Activated CD4-positive, alpha-beta T cell treated with anti-CD3 and anti-CD28 coated beads, Interleukin-2, amount 10 ng/mL, durations not matched to agents 7 days and 5 days (primary cell): ENCODE data around the gene MKS1. TPM values are rescaled to one million over a fixed set of nuclear protein-coding genes. Genes with fewer than 3 reads are reported as not detected.
A peak's percentile ranks its signal among the peaks of the same experiment; 100 is the strongest.

Experiments
- CTCF ChIA-PET: fragments of 350-600 bp; sonication (Branson Sonifier 250); formaldehyde crosslinking; loops from one replicate; lab custom pipeline; 2021; ENCODE audit warnings: antibody characterized with exemption; lab: Charles Lee
- POLR2A ChIA-PET: fragments of 350-600 bp; sonication (Branson Sonifier 250); formaldehyde crosslinking; loops from one replicate; lab custom pipeline; 2021; ENCODE audit warnings: antibody characterized with exemption; lab: Charles Lee
- DNase-seq: peaks from one replicate; pipeline ENCODE4 v3.0.0-alpha.2; 2020
- H3K27ac Mint-ChIP-seq: one replicate; pipeline ENCODE4 v1.8.0; 2021; ENCODE audit warnings: mild to moderate bottlenecking, moderate library complexity, mixed read lengths
- H3K27me3 Mint-ChIP-seq: one replicate; pipeline ENCODE4 v1.8.0; 2021; ENCODE audit warnings: mixed read lengths
- H3K36me3 Mint-ChIP-seq: one replicate; pipeline ENCODE4 v1.8.0; 2021; ENCODE audit warnings: low read depth, mixed read lengths
- H3K4me1 Mint-ChIP-seq: one replicate; pipeline ENCODE4 v1.8.0; 2021; ENCODE audit warnings: mixed read lengths
- H3K4me3 Mint-ChIP-seq: one replicate; pipeline ENCODE4 v1.8.0; 2021; ENCODE audit warnings: mild to moderate bottlenecking, moderate library complexity, mixed read lengths
- H3K9me3 Mint-ChIP-seq: one replicate; pipeline ENCODE4 v1.8.0; 2021; ENCODE audit warnings: mixed read lengths
- total RNA-seq, 2 experiments: library from RNA; stranded (reverse); gene quantifications; one replicate each; pipeline ENCODE4 v1.2.3, GENCODE V29; 2021

MKS1 gene
- total RNA-seq, 2 experiments from 2014 or later = 17.6 to 18.5 TPM

- DNase-seq = no peak
- H3K27ac Mint-ChIP-seq = no peak overlapping the region
- POLR2A ChIA-PET = no interaction called here
- no peak overlapping the region for H3K4me3 Mint-ChIP-seq
- CTCF ChIA-PET = interaction anchor here (0.9 to 5.8 kb wide), 5 partner anchors 8 to 299 kb away, joined by 3 to 33 read pairs (median 3); no protein-coding TSS in a partner anchor
- H3K27me3 Mint-ChIP-seq = no peaks in the 10 kb centered on the region
- H3K36me3 Mint-ChIP-seq = peaks cover 2% of the 10 kb centered on the region
- no peaks in the 10 kb centered on the region for H3K9me3 Mint-ChIP-seq
- peaks cover 25% of the 10 kb centered on the region for H3K4me1 Mint-ChIP-seq
Observed at GRCh38 chr17:58215685-58216084, 3.4 kb downstream of the MKS1 start.

GRCh38 chr17:58210922-58211321, 8.1 kb downstream of the MKS1 start:
- Mint-ChIP-seq H3K4me3 (no peak overlapping the region), H3K4me1 (peaks cover 5% of the 10 kb centered on the region), H3K27ac (no peak overlapping the region), H3K36me3 (peaks cover 7% of the 10 kb centered on the region), H3K9me3 (no peaks in the 10 kb centered on the region), H3K27me3 (no peaks in the 10 kb centered on the region)
- ChIA-PET CTCF (interaction anchor here (0.6 to 5.8 kb wide), 5 partner anchors 10 to 1208 kb away, joined by 3 to 33 read pairs (median 3); partner anchors contain the start of gene LPO), POLR2A (no interaction called here)
- no peak for DNase-seq

- CTCF ChIA-PET = interaction anchor here (0.6 to 1.3 kb wide), 2 partner anchors 8 to 60 kb away, joined by 3 to 4 read pairs; no protein-coding TSS in a partner anchor
- POLR2A ChIA-PET = no interaction called here
- peaks cover 7% of the 10 kb centered on the region for H3K36me3 Mint-ChIP-seq
- H3K4me3 Mint-ChIP-seq = no peak overlapping the region
- no peaks in the 10 kb centered on the region for H3K9me3 Mint-ChIP-seq
- DNase-seq = no peak
- H3K27ac Mint-ChIP-seq = no peak overlapping the region
- peaks cover 5% of the 10 kb centered on the region for H3K4me1 Mint-ChIP-seq
- H3K27me3 Mint-ChIP-seq = no peaks in the 10 kb centered on the region
Observed at GRCh38 chr17:58208344-58208743, 10.7 kb downstream of the MKS1 start.

- CTCF ChIA-PET = interaction anchor here (1.3 kb wide), 1 partner anchor 9 kb away, joined by 3 read pairs; no protein-coding TSS in a partner anchor
- POLR2A ChIA-PET = no interaction called here
- Mint-ChIP-seq H3K36me3 (peaks cover 7% of the 10 kb centered on the region), H3K27ac (no peak overlapping the region), H3K4me1 (peaks cover 5% of the 10 kb centered on the region), H3K27me3 (no peaks in the 10 kb centered on the region), H3K4me3 (no peak overlapping the region), H3K9me3 (no peaks in the 10 kb centered on the region)
- no peak for DNase-seq
Observed at GRCh38 chr17:58207451-58207850, 11.6 kb downstream of the MKS1 start.

- H3K4me1 Mint-ChIP-seq = peaks cover 2% of the 10 kb centered on the region
- no peak for DNase-seq
- H3K27me3 Mint-ChIP-seq = no peaks in the 10 kb centered on the region
- H3K4me3 Mint-ChIP-seq = no peak overlapping the region
- no peaks in the 10 kb centered on the region for H3K9me3 Mint-ChIP-seq
- CTCF ChIA-PET = interaction anchor here (1.3 kb wide), 1 partner anchor 14 kb away, joined by 3 read pairs; no protein-coding TSS in a partner anchor
- POLR2A ChIA-PET = no interaction called here
- no peak overlapping the region for H3K27ac Mint-ChIP-seq
- H3K36me3 Mint-ChIP-seq = peaks cover 6% of the 10 kb centered on the region
Observed at GRCh38 chr17:58205936-58206335, 13.1 kb downstream of the MKS1 start.

GRCh38 chr17:58204796-58205195, 14.3 kb downstream of the MKS1 start:
- no peak for DNase-seq
- Mint-ChIP-seq H3K4me3 (no peak overlapping the region), H3K9me3 (no peaks in the 10 kb centered on the region), H3K27me3 (peaks cover 2% of the 10 kb centered on the region), H3K4me1 (no peaks in the 10 kb centered on the region), H3K36me3 (peaks cover 3% of the 10 kb centered on the region), H3K27ac (no peak overlapping the region)
- ChIA-PET CTCF (no interaction called here), POLR2A (no interaction called here)

- H3K4me1 Mint-ChIP-seq = no peaks in the 10 kb centered on the region
- H3K4me3 Mint-ChIP-seq = no peak overlapping the region
- H3K36me3 Mint-ChIP-seq = no peaks in the 10 kb centered on the region
- no peaks in the 10 kb centered on the region for H3K9me3 Mint-ChIP-seq
- H3K27me3 Mint-ChIP-seq = peaks cover 2% of the 10 kb centered on the region
- H3K27ac Mint-ChIP-seq = no peak overlapping the region
- ChIA-PET CTCF (interaction anchor here (5.7 kb wide), 1 partner anchor 11 kb away, joined by 33 read pairs; no protein-coding TSS in a partner anchor), POLR2A (no interaction called here)
- no peak for DNase-seq
Observed at GRCh38 chr17:58202859-58203258, 16.2 kb downstream of the MKS1 start.

- Mint-ChIP-seq H3K9me3 (no peaks in the 10 kb centered on the region), H3K27me3 (peaks cover 2% of the 10 kb centered on the region), H3K27ac (no peak overlapping the region), H3K4me3 (no peak overlapping the region), H3K4me1 (no peaks in the 10 kb centered on the region), H3K36me3 (no peaks in the 10 kb centered on the region)
- peak; percentile 57 for DNase-seq
- POLR2A ChIA-PET = interaction anchor here (0.6 kb wide), 1 partner anchor 95 kb away, joined by 3 read pairs; no protein-coding TSS in a partner anchor
- CTCF ChIA-PET = interaction anchor here (0.7 to 5.7 kb wide), 14 partner anchors 9 to 805 kb away, joined by 3 to 33 read pairs (median 3); partner anchors contain the start of genes HSF5 and MKS1
Observed at GRCh38 chr17:58200024-58200633, 18.9 kb downstream of the MKS1 start.

- Mint-ChIP-seq H3K4me3 (no peak overlapping the region), H3K4me1 (no peaks in the 10 kb centered on the region)
- CTCF ChIA-PET = no interaction called here
Observed at GRCh38 chr17:58196610-58197009, 22.4 kb downstream of the MKS1 start.

GRCh38 chr17:58195518-58196123, 23.4 kb downstream of the MKS1 start:
- no peaks in the 10 kb centered on the region for H3K36me3 Mint-ChIP-seq

More at GRCh38 chr17:58196610-58197009, 22.4 kb downstream of the MKS1 start:
- H3K36me3 Mint-ChIP-seq = no peaks in the 10 kb centered on the region
- DNase-seq = no peak
- H3K27me3 Mint-ChIP-seq = peaks cover 2% of the 10 kb centered on the region
- H3K9me3 Mint-ChIP-seq = no peaks in the 10 kb centered on the region
- no peak overlapping the region for H3K27ac Mint-ChIP-seq
- POLR2A ChIA-PET = no interaction called here

GRCh38 chr17:58193641-58194255, 25.3 kb downstream of the MKS1 start:
- no peak overlapping the region for H3K4me3 Mint-ChIP-seq
- CTCF ChIA-PET = no interaction called here
- H3K9me3 Mint-ChIP-seq = no peaks in the 10 kb centered on the region
- H3K27ac Mint-ChIP-seq = no peak overlapping the region
- no peak for DNase-seq
- H3K36me3 Mint-ChIP-seq = no peaks in the 10 kb centered on the region
- no peaks in the 10 kb centered on the region for H3K4me1 Mint-ChIP-seq
- POLR2A ChIA-PET = no interaction called here
- no peaks in the 10 kb centered on the region for H3K27me3 Mint-ChIP-seq

More at GRCh38 chr17:58195518-58196123, 23.4 kb downstream of the MKS1 start:
- H3K4me3 Mint-ChIP-seq = no peak overlapping the region
- H3K27me3 Mint-ChIP-seq = peaks cover 2% of the 10 kb centered on the region
- DNase-seq = no peak
- H3K4me1 Mint-ChIP-seq = no peaks in the 10 kb centered on the region
- H3K9me3 Mint-ChIP-seq = no peaks in the 10 kb centered on the region
- CTCF ChIA-PET = no interaction called here
- POLR2A ChIA-PET = no interaction called here
- no peak overlapping the region for H3K27ac Mint-ChIP-seq

- CTCF ChIA-PET = interaction anchor here (1.1 kb wide), 2 partner anchors 24 to 198 kb away, joined by 3 read pairs; no protein-coding TSS in a partner anchor
- H3K27ac Mint-ChIP-seq = no peak within 1 kb of the TSS
- DNase-seq = no peak
- H3K36me3 Mint-ChIP-seq = no peaks in the 10 kb centered on the region
- H3K27me3 Mint-ChIP-seq = peaks cover 1% of the 10 kb centered on the region
- no peaks in the 10 kb centered on the region for H3K9me3 Mint-ChIP-seq
- H3K4me1 Mint-ChIP-seq = no peaks in the 10 kb centered on the region
- H3K4me3 Mint-ChIP-seq = no peak within 1 kb of the TSS
- POLR2A ChIA-PET = no interaction called here
Observed at GRCh38 chr17:58192612-58193011, 26.4 kb downstream of the MKS1 start, which contains the start of gene EPX. Gene EPX, plus strand, starts transcription at chr17:58192726. Its CDS starts 121 bp downstream, at chr17:58192847.
